ENCODE data around the gene BAHCC1.

DNA sequence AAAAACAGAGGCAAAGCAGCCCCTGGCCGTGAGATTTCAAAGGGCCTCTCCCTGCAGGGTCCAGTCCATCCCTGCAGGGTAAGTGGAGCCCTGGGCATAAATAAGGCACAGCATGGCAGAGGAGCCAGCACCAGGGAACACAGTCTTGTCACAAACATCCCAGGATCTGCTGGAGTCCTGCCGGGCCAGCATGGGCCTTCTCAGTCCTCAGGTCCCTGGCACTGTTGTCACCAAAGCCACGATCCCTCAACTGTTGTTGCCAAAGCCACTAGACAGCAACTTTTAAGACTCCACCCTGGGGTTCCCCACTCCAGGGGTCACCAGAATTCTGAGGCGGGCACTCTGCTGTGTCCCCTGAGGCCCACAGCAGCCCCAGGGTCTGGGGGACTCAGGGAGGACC is 47.8 kb upstream of the BAHCC1 start:
- TF ChIP-seq FOXJ3 (CRISPR knock-in tag; IDR thresholded peaks at IDR 0.05; ENCODE audit: borderline replicate concordance) (no peak), CTCF (IDR thresholded peaks at IDR 0.05) (no peak), FOXP1 (CRISPR knock-in tag; IDR thresholded peaks at IDR 0.05; ENCODE audit: borderline replicate concordance) (no peak), SP1 (CRISPR knock-in tag; conservative IDR thresholded peaks at IDR 0.05) (no peak), SMAD3 (CRISPR knock-in tag; IDR thresholded peaks at IDR 0.05; ENCODE audit: borderline replicate concordance) (no peak), NFE2L1 (CRISPR knock-in tag; IDR thresholded peaks at IDR 0.05) (no peak), NR1H2 (CRISPR knock-in tag; IDR thresholded peaks at IDR 0.05) (no peak), ZNF138 (CRISPR knock-in tag; conservative IDR thresholded peaks at IDR 0.05) (no peak), KAT7 (CRISPR knock-in tag; IDR thresholded peaks at IDR 0.05; ENCODE audit: borderline replicate concordance) (no peak), MAX (CRISPR knock-in tag; IDR thresholded peaks at IDR 0.05) (no peak)
- TF ChIP-seq, protein P1, sequence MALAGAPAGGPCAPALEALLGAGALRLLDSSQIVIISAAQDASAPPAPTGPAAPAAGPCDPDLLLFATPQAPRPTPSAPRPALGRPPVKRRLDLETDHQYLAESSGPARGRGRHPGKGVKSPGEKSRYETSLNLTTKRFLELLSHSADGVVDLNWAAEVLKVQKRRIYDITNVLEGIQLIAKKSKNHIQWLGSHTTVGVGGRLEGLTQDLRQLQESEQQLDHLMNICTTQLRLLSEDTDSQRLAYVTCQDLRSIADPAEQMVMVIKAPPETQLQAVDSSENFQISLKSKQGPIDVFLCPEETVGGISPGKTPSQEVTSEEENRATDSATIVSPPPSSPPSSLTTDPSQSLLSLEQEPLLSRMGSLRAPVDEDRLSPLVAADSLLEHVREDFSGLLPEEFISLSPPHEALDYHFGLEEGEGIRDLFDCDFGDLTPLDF (CRISPR knock-in tag; IDR thresholded peaks at IDR 0.05), result no peak
- TF ChIP-seq, protein P2, sequence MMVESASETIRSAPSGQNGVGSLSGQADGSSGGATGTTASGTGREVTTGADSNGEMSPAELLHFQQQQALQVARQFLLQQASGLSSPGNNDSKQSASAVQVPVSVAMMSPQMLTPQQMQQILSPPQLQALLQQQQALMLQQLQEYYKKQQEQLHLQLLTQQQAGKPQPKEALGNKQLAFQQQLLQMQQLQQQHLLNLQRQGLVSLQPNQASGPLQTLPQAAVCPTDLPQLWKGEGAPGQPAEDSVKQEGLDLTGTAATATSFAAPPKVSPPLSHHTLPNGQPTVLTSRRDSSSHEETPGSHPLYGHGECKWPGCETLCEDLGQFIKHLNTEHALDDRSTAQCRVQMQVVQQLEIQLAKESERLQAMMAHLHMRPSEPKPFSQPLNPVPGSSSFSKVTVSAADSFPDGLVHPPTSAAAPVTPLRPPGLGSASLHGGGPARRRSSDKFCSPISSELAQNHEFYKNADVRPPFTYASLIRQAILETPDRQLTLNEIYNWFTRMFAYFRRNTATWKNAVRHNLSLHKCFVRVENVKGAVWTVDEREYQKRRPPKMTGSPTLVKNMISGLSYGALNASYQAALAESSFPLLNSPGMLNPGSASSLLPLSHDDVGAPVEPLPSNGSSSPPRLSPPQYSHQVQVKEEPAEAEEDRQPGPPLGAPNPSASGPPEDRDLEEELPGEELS (CRISPR knock-in tag; IDR thresholded peaks at IDR 0.05), result no peak
